ENCODE measurements around the gene TMCC2. TPM values are rescaled to one million over a fixed set of nuclear protein-coding genes. Genes with fewer than 3 reads are reported as not detected.
"Not testable (repeated sequence)": the region's sequence is repeated elsewhere in the genome, so short reads cannot be mapped to it uniquely, and the experiment has no call there.

Gene TMCC2
- total and polyA plus RNA-seq, 4 donors: 20.2 to 77.4 (median 51.9) TPM

DNA sequence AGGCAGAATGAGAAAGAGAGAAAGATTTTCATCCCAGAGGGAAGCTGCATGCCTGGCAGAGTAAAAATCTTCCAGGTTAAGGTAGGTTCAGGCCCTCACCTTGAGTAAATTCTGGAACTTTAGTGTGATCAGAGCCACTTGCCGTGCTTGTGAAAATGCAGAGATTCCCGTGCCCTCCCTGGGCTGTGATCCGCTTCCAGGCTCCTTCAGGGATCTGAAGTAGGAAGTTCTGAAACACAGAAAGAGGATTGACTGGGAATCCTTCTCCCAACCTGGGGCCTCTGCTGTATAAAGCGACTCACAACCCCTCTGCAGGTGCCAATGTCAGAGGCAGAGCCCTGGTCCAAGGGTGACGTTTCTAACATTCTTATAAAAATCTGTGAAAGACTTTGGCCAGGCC, 67.2 kb downstream of the TMCC2 start:
- Histone ChIP-seq H3K36me3 (ENCODE audit: control insufficient read depth, insufficient read depth, low read length) (no peaks in the 10 kb centered on the region), H3K4me1 (ENCODE audit: control insufficient read depth, insufficient read depth, low read length) (peaks cover 13% of the 10 kb centered on the region), H3K9me3 (ENCODE audit: control insufficient read depth, insufficient read depth, low read length) (no peaks in the 10 kb centered on the region), H3K27ac (ENCODE audit: low read depth, low read length) (no peak overlapping the region), H3K27me3 (ENCODE audit: control insufficient read depth, insufficient read depth, low read length) (no peaks in the 10 kb centered on the region), H3K4me3 (ENCODE audit: low read depth, low read length) (no peak overlapping the region)
- 86% methylated on average over 2 of the region's 5 CpGs for WGBS (ENCODE audit: insufficient coverage)
- DNase-seq (ENCODE audit: low read depth in 4 of 6, low spot score in 6 of 6): no peak

GRCh38 chr1:205296154-205296553, 68.4 kb downstream of the TMCC2 start:
- H3K27ac ChIP-seq (ENCODE audit: low read depth, low read length): no peak overlapping the region
- H3K4me3 ChIP-seq (ENCODE audit: low read depth, low read length): no peak overlapping the region
- no peaks in the 10 kb centered on the region for H3K36me3 ChIP-seq (ENCODE audit: control insufficient read depth, insufficient read depth, low read length)
- H3K9me3 ChIP-seq (ENCODE audit: control insufficient read depth, insufficient read depth, low read length): no peaks in the 10 kb centered on the region
- DNase-seq (ENCODE audit: low read depth in 4 of 6, low spot score in 6 of 6): no peak
- WGBS (ENCODE audit: insufficient coverage): 92% methylated on average over 2 of the region's 2 CpGs
- H3K4me1 ChIP-seq (ENCODE audit: control insufficient read depth, insufficient read depth, low read length): peaks cover 25% of the 10 kb centered on the region
- no peaks in the 10 kb centered on the region for H3K27me3 ChIP-seq (ENCODE audit: control insufficient read depth, insufficient read depth, low read length)

DNA sequence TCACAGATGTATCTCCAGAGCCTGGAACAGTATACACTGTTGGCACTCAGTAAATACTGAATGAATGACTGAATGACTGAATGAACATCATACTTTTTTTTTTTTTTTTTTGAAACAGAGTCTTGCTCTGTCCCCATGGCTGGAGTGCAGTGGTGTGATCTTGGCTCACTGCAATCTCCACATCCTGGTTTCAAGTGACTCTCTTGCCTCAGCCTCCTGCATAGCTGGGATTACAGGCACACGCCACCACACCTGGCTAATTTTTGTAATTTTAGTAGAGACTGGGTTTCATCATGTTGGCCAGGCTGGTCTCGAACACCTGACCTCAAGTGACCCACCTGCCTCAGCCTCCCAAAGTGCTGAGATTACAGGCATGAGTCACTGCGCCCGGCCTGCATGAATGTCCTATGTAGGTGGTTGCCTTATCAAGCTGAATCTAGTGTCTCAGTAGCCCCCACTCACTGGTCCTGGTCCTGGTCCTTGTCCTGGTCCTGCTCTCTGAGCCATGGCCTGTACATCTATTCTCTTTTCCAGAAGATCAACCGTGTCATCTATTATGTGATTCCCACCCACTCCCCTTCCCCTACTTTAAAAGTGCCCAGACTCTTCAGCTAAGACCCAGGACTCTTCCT, 69.9 kb downstream of the TMCC2 start:
- H3K36me3 ChIP-seq (ENCODE audit: control insufficient read depth, insufficient read depth, low read length); H3K9me3 ChIP-seq (ENCODE audit: control insufficient read depth, insufficient read depth, low read length); DNase-seq (ENCODE audit: low read depth in 4 of 6, low spot score in 6 of 6); H3K4me3 ChIP-seq (ENCODE audit: low read depth, low read length); H3K27me3 ChIP-seq (ENCODE audit: control insufficient read depth, insufficient read depth, low read length); H3K27ac ChIP-seq (ENCODE audit: low read depth, low read length): not testable (repeated sequence)
- H3K4me1 ChIP-seq (ENCODE audit: control insufficient read depth, insufficient read depth, low read length): peaks cover 35% of the 10 kb centered on the region
- 94% methylated on average over 3 of the region's 5 CpGs for WGBS (ENCODE audit: insufficient coverage)

DNA sequence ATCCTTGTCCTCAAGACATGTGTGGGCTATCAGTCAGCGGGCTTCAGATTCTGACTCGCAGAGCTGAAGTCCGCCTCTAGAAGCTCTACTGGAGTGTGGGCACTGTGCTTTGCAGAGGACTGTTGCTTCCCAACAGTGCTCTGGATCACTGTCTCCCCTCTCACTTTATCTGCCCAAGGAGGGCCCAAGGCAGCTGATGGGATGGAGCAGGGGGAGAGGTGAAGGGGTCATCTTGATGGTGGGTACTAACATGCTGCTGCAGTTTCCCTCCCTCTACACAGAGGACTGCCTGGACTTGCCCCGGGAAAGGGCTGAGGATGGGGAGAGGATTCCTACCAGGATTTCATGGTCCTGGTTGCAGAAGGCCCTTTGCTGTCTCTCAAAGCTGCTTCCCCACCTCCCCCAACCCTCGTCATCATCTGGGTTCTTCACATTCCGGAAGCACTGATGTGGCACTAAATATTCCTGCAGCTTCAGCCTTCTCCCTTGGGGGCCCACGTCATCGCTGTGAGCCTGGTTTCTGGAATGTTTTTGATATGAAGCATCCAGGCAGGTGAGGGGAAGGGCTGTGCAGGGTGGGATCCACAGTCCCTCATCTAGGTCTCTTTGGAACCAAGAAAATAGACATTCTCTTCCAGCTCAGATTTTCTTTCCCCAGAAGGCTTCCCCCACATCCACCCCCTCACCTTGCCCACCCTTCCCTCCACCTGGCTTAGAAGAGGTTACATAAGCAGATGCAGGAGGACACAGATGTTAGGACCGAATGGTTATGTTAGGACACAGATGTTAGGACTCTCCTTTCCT, 70.6 kb downstream of the TMCC2 start:
- H3K36me3 ChIP-seq (ENCODE audit: control insufficient read depth, insufficient read depth, low read length): peaks cover 5% of the 10 kb centered on the region
- H3K27ac ChIP-seq (ENCODE audit: low read depth, low read length): no peak overlapping the region
- H3K4me3 ChIP-seq (ENCODE audit: low read depth, low read length): no peak overlapping the region
- peak in 1 of 6 donors; percentile 90 for DNase-seq (ENCODE audit: low read depth in 4 of 6, low spot score in 6 of 6)
- peaks cover 35% of the 10 kb centered on the region for H3K4me1 ChIP-seq (ENCODE audit: control insufficient read depth, insufficient read depth, low read length)
- H3K9me3 ChIP-seq (ENCODE audit: control insufficient read depth, insufficient read depth, low read length): no peaks in the 10 kb centered on the region
- WGBS (ENCODE audit: insufficient coverage): 80% methylated on average over 5 of the region's 9 CpGs
- H3K27me3 ChIP-seq (ENCODE audit: control insufficient read depth, insufficient read depth, low read length): no peaks in the 10 kb centered on the region

- Histone ChIP-seq H3K36me3 (ENCODE audit: control insufficient read depth, insufficient read depth, low read length) (peaks cover 20% of the 10 kb centered on the region), H3K4me1 (ENCODE audit: control insufficient read depth, insufficient read depth, low read length) (peaks cover 29% of the 10 kb centered on the region), H3K27ac (ENCODE audit: low read depth, low read length) (no peak overlapping the region), H3K9me3 (ENCODE audit: control insufficient read depth, insufficient read depth, low read length) (no peaks in the 10 kb centered on the region), H3K27me3 (ENCODE audit: control insufficient read depth, insufficient read depth, low read length) (no peaks in the 10 kb centered on the region), H3K4me3 (ENCODE audit: low read depth, low read length) (no peak overlapping the region)
- WGBS (ENCODE audit: insufficient coverage): 88% methylated on average over 6 of the region's 9 CpGs
- DNase-seq (ENCODE audit: low read depth in 4 of 6, low spot score in 6 of 6): no peak
Measured at GRCh38 chr1:205300149-205300548, 72.4 kb downstream of the TMCC2 start.

DNA sequence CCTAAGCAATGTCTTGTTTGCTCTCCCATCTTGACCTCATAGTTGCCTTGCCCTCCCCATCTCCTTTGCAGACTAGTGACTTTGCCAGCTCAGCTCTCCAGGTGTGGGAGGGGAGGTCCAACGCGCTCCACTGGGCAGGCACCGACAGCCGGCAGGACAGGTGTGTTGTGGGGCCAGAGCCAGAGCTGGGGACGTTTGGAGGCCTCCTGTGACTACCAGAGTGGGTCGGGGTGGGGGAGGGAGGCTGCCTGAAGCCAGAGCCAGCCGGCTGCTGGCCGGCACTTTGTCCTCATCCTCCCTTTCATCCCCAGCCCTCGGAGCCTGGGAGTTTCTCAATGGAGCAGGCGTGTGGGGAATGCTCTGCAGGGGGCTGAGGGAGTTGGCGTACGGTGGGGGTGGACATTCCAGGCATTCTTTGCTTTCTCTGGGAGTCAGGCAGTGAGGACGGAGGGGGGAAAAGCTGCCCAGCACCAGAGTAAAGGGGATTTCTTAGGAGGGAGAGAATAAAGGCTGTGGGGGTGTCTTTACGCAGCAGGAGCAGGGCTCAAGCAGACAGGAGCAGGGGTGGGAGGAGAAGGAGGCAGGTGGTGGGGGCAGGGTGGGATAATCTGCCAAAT, 73.6 kb downstream of the TMCC2 start:
- H3K9me3 ChIP-seq (ENCODE audit: control insufficient read depth, insufficient read depth, low read length): no peaks in the 10 kb centered on the region
- peak overlapping the region; percentile 54 for H3K27ac ChIP-seq (ENCODE audit: low read depth, low read length)
- H3K4me1 ChIP-seq (ENCODE audit: control insufficient read depth, insufficient read depth, low read length): peaks cover 29% of the 10 kb centered on the region
- H3K36me3 ChIP-seq (ENCODE audit: control insufficient read depth, insufficient read depth, low read length): peaks cover 24% of the 10 kb centered on the region
- WGBS (ENCODE audit: insufficient coverage): 27% methylated on average over 6 of the region's 14 CpGs
- no peak overlapping the region for H3K4me3 ChIP-seq (ENCODE audit: low read depth, low read length)
- no peaks in the 10 kb centered on the region for H3K27me3 ChIP-seq (ENCODE audit: control insufficient read depth, insufficient read depth, low read length)
- peak in 2 of 6 donors; percentile 84 to 87 for DNase-seq (ENCODE audit: low read depth in 4 of 6, low spot score in 6 of 6)

DNA sequence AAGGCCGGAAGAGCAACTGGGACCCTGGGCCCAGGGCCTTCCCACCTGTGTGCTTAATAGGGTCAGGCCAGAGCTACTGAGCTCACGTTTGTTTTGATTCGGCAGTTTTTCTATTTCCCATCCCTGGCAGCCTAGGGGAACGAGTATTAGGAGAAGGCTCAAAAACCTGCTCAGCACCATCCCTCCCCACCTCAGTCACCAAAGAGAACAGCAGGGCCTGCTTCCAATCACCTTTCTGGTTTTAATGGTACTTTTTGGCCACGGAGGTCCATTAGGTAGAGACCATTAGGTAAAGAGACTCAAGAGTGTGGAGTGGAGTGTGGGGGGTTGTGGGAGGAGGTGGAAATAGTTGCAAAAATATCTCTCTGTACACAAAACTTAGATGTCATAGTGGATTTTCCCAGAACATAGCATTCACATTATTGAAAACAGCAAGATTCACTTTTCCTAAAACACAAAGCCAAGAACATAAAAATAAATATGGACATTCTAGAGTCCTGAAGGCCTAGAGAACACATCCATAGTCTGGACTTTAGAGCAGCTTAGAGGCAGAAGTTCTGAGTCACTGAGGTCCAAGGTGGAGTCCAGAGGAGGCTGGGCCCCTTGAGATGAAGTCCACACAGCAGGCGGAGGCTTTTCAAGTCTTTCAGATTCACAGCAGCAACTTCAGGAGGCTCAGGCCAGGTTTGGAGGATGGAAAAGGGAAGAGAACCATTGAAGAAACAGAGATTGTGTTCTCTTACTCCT, 74.3 kb downstream of the TMCC2 start:
- Histone ChIP-seq H3K4me1 (ENCODE audit: control insufficient read depth, insufficient read depth, low read length) (peaks cover 29% of the 10 kb centered on the region), H3K27me3 (ENCODE audit: control insufficient read depth, insufficient read depth, low read length) (no peaks in the 10 kb centered on the region), H3K27ac (ENCODE audit: low read depth, low read length) (peak overlapping the region; percentile 54), H3K4me3 (ENCODE audit: low read depth, low read length) (no peak overlapping the region), H3K36me3 (ENCODE audit: control insufficient read depth, insufficient read depth, low read length) (peaks cover 24% of the 10 kb centered on the region), H3K9me3 (ENCODE audit: control insufficient read depth, insufficient read depth, low read length) (no peaks in the 10 kb centered on the region)
- no peak for DNase-seq (ENCODE audit: low read depth in 4 of 6, low spot score in 6 of 6)
- 60% methylated on average over 2 of the region's 6 CpGs for WGBS (ENCODE audit: insufficient coverage)

- Histone ChIP-seq H3K36me3 (ENCODE audit: control insufficient read depth, insufficient read depth, low read length) (peaks cover 33% of the 10 kb centered on the region), H3K27ac (ENCODE audit: low read depth, low read length) (no peak overlapping the region)
- 77% methylated on average over 19 of the region's 20 CpGs for WGBS (ENCODE audit: insufficient coverage)
Measured at GRCh38 chr1:205303247-205303888, 75.6 kb downstream of the TMCC2 start.

GRCh38 chr1:205304046-205304694, 76.4 kb downstream of the TMCC2 start:
- Histone ChIP-seq H3K4me1 (ENCODE audit: control insufficient read depth, insufficient read depth, low read length) (peaks cover 22% of the 10 kb centered on the region), H3K4me3 (ENCODE audit: low read depth, low read length) (no peak overlapping the region), H3K9me3 (ENCODE audit: control insufficient read depth, insufficient read depth, low read length) (no peaks in the 10 kb centered on the region), H3K36me3 (ENCODE audit: control insufficient read depth, insufficient read depth, low read length) (peaks cover 36% of the 10 kb centered on the region), H3K27ac (ENCODE audit: low read depth, low read length) (no peak overlapping the region), H3K27me3 (ENCODE audit: control insufficient read depth, insufficient read depth, low read length) (no peaks in the 10 kb centered on the region)
- WGBS (ENCODE audit: insufficient coverage): 94% methylated on average over 19 of the region's 19 CpGs
- no peak for DNase-seq (ENCODE audit: low read depth in 4 of 6, low spot score in 6 of 6)

More at GRCh38 chr1:205303247-205303888, 75.6 kb downstream of the TMCC2 start:
- no peaks in the 10 kb centered on the region for H3K27me3 ChIP-seq (ENCODE audit: control insufficient read depth, insufficient read depth, low read length)
- H3K9me3 ChIP-seq (ENCODE audit: control insufficient read depth, insufficient read depth, low read length): no peaks in the 10 kb centered on the region
- H3K4me1 ChIP-seq (ENCODE audit: control insufficient read depth, insufficient read depth, low read length): peaks cover 23% of the 10 kb centered on the region
- no peak for DNase-seq (ENCODE audit: low read depth in 4 of 6, low spot score in 6 of 6)
- H3K4me3 ChIP-seq (ENCODE audit: low read depth, low read length): no peak overlapping the region
